Measurements from ENCODE around the gene JMJD8.

JMJD8 gene

GRCh38 chr16:711084-711483 lies 26.9 kb upstream of the JMJD8 start:
- no peak overlapping the region for H3K27ac ChIP-seq
- TF ChIP-seq ZFX (IDR thresholded peaks at IDR 0.05; ENCODE audit: borderline replicate concordance), result no peak
- no peak for TF ChIP-seq CTCF (IDR thresholded peaks at IDR 0.05)

GRCh38 chr16:710500-711075 lies 26.5 kb upstream of the JMJD8 start:
- no peak overlapping the region for H3K27ac ChIP-seq
- TF ChIP-seq ZFX (IDR thresholded peaks at IDR 0.05; ENCODE audit: borderline replicate concordance), result no peak
- no peak for TF ChIP-seq CTCF (IDR thresholded peaks at IDR 0.05)

GRCh38 chr16:709566-710499 lies 25.7 kb upstream of the JMJD8 start:
- 0 out of 2 replicates have a peak overlapping the region, but pooled peaks have one; percentile 23 for H3K27ac ChIP-seq
- TF ChIP-seq CTCF (IDR thresholded peaks at IDR 0.05) (no peak), ZFX (IDR thresholded peaks at IDR 0.05; ENCODE audit: borderline replicate concordance) (no peak)

- TF ChIP-seq ZFX (IDR thresholded peaks at IDR 0.05; ENCODE audit: borderline replicate concordance) (no peak), CTCF (IDR thresholded peaks at IDR 0.05) (no peak)
- H3K27ac ChIP-seq, result no peak overlapping the region
Measured at GRCh38 chr16:708959-709358, 24.8 kb upstream of the JMJD8 start.

GRCh38 chr16:708019-708418 lies 23.9 kb upstream of the JMJD8 start:
- no peak overlapping the region for H3K27ac ChIP-seq
- TF ChIP-seq CTCF (IDR thresholded peaks at IDR 0.05) (no peak), ZFX (IDR thresholded peaks at IDR 0.05; ENCODE audit: borderline replicate concordance) (no peak)

GRCh38 chr16:707062-707538 lies 23.0 kb upstream of the JMJD8 start:
- peak overlapping the region; percentile 90 for H3K27ac ChIP-seq
- no peak for TF ChIP-seq CTCF (IDR thresholded peaks at IDR 0.05)
- TF ChIP-seq ZFX (IDR thresholded peaks at IDR 0.05; ENCODE audit: borderline replicate concordance), result no peak
